Measurements from ENCODE around the gene TIMM10.

DNA sequence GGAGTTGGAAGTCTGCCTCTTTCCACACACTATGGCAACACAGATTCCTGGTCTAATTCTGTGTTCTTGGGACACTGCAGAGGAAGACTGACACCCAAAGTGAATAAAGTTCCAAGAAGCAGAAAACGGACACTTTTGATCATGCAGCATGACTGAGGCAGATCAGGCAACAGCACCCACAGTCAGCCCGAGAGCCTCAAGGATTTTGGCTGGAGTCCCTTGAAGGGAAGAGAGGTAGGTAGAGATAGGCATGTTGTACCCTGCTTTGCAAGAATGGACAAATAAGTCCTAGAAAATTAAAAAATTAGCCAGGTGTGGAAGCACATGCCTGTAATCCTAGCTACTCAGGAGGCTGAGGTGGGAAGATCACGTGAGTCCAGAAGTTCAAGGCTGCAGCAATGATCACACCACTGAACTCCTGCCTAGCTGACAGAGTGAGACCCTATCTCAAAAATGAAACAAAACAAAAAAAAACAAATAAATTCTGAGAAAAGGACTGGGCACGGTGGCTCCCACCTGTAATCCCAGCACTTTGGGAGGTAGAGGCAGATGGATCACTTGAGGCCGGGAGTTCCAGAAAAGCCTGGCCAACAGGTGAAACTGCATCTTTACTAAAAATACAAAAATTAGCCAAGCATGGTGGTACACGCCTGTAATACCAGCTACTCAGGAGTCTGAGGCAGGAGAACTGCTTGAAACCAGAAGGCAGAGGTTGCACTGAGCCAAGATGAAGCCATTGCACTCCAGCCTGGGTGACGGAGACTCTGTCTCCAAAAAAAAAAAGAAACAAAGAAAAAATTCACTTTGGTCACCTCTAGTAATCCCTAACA lies 22.0 kb downstream of the TIMM10 start:
- TF ChIP-seq, protein P1, sequence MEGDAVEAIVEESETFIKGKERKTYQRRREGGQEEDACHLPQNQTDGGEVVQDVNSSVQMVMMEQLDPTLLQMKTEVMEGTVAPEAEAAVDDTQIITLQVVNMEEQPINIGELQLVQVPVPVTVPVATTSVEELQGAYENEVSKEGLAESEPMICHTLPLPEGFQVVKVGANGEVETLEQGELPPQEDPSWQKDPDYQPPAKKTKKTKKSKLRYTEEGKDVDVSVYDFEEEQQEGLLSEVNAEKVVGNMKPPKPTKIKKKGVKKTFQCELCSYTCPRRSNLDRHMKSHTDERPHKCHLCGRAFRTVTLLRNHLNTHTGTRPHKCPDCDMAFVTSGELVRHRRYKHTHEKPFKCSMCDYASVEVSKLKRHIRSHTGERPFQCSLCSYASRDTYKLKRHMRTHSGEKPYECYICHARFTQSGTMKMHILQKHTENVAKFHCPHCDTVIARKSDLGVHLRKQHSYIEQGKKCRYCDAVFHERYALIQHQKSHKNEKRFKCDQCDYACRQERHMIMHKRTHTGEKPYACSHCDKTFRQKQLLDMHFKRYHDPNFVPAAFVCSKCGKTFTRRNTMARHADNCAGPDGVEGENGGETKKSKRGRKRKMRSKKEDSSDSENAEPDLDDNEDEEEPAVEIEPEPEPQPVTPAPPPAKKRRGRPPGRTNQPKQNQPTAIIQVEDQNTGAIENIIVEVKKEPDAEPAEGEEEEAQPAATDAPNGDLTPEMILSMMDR (IDR thresholded peaks at IDR 0.05): no peak
- TF ChIP-seq POLR2A (IDR thresholded peaks at IDR 0.05) (no peak), EP300 (IDR thresholded peaks at IDR 0.05) (no peak)

All from tibial nerve (tissue), 4 donors.